Measurements from ENCODE around the gene SHROOM3. TPM values are rescaled to one million over a fixed set of nuclear protein-coding genes. Genes with fewer than 3 reads are reported as not detected.

The SHROOM3 gene
- total RNA-seq, 6 donors from 2014 or later, result 62.3 to 216 (median 116) TPM

DNA sequence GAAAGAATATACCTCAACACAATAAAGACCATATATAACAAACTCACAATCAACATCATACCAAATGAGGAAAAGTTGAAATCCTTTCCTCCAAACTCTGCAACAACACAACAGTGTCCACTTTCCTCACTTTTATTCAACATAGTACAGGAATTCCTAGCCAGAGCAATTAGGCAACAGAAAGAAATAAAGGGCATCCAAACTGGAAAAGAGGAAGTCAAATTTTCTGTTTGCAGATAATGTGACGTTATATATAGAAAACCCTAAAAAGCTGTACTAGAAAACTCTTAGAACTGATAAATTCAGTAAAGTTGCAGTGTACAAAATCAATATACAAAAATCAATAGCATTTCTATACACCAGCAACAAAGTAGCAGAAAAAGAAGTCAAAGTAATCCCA lies 355.3 kb downstream of the SHROOM3 start:
- no peak overlapping the region for H3K27ac ChIP-seq
- H3K4me3 ChIP-seq, result no peak overlapping the region
- ATAC-seq (ENCODE audit: low FRiP score in 2 of 2) (no peak), DNase-seq (no peak)
- no peaks in the 10 kb centered on the region for H3K27me3 ChIP-seq
- no peaks in the 10 kb centered on the region for H3K36me3 ChIP-seq
- 70 to 79% methylated on average over 1 of the region's 1 CpG for WGBS, 2 donors
- no peaks in the 10 kb centered on the region for H3K4me1 ChIP-seq
- no peaks in the 10 kb centered on the region for H3K9me3 ChIP-seq
- no peak for TF ChIP-seq POLR2AphosphoS5 (IDR thresholded peaks at IDR 0.05)

DNA sequence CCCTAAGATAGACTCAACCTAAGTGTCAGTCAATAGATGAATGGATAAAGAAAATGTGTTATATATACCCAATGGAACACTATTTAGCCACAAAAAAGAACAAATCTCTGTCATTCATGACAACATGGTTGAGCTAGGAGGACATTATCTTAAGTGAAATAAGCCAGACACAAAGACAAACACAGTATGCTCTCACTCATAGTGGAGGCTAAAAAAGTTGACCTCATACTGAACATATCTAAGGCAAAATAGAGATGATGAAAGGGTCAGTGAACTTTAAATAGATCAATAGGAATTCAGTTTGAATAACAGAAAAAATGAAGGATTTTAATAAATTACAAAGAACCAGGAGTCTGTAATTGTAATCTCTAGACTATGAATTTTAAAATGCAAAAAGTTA lies 356.4 kb downstream of the SHROOM3 start:
- no peak overlapping the region for H3K27ac ChIP-seq
- H3K36me3 ChIP-seq, result no peaks in the 10 kb centered on the region
- no peaks in the 10 kb centered on the region for H3K27me3 ChIP-seq
- DNase-seq (no peak), ATAC-seq (ENCODE audit: low FRiP score in 2 of 2) (no peak)
- H3K9me3 ChIP-seq, result no peaks in the 10 kb centered on the region
- no peak overlapping the region for H3K4me3 ChIP-seq
- TF ChIP-seq, protein P1, sequence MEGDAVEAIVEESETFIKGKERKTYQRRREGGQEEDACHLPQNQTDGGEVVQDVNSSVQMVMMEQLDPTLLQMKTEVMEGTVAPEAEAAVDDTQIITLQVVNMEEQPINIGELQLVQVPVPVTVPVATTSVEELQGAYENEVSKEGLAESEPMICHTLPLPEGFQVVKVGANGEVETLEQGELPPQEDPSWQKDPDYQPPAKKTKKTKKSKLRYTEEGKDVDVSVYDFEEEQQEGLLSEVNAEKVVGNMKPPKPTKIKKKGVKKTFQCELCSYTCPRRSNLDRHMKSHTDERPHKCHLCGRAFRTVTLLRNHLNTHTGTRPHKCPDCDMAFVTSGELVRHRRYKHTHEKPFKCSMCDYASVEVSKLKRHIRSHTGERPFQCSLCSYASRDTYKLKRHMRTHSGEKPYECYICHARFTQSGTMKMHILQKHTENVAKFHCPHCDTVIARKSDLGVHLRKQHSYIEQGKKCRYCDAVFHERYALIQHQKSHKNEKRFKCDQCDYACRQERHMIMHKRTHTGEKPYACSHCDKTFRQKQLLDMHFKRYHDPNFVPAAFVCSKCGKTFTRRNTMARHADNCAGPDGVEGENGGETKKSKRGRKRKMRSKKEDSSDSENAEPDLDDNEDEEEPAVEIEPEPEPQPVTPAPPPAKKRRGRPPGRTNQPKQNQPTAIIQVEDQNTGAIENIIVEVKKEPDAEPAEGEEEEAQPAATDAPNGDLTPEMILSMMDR (IDR thresholded peaks at IDR 0.05), result no peak
- TF ChIP-seq POLR2AphosphoS5 (IDR thresholded peaks at IDR 0.05), result no peak
- TF ChIP-seq EP300 (IDR thresholded peaks at IDR 0.05), result no peak
- TF ChIP-seq POLR2A (IDR thresholded peaks at IDR 0.05), result no peak
- H3K4me1 ChIP-seq, result no peaks in the 10 kb centered on the region

DNA sequence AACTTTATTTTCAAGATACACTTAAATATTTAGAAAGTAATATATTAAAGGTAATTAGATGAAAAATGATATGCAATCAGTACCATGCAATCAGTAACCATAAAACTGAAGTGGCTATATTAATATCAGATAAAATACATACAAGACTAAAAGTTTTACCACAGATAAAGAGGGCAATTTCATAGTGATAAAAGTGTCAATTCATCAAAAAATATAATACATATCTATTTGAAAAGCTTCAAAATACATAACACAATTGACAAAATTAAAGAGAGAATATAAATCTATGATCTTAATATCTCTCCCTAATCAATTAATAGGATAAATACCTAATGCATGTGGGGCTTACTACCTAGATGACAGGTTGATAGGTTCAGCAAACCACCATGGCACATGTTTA lies 357.4 kb downstream of the SHROOM3 start:
- Histone ChIP-seq H3K9me3 (no peaks in the 10 kb centered on the region), H3K27me3 (no peaks in the 10 kb centered on the region), H3K36me3 (no peaks in the 10 kb centered on the region), H3K4me1 (no peaks in the 10 kb centered on the region), H3K4me3 (no peak overlapping the region), H3K27ac (no peak overlapping the region)
- ATAC-seq (ENCODE audit: low FRiP score in 2 of 2), result no peak
- TF ChIP-seq POLR2A (IDR thresholded peaks at IDR 0.05), result no peak
- DNase-seq, result no peak

DNA sequence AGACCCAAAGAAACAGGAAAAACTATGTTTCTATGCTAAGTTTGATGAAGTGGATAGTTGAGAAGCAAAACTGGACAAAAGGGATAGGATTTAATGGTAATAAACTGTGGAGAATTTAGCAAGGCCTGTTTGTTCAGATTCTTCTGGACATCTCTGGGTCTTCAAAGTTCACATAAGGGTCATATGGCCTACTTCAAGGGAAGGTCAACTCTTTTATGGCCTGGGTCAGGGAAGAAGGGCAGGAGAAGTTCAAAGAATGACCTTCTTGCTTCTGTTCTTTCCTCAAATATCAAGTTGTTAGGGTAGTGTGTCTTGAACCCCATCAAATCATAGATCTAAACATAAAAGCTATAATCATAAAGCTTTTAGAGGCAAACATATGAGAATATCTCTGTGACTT lies 360.2 kb downstream of the SHROOM3 start:
- Histone ChIP-seq H3K36me3 (no peaks in the 10 kb centered on the region), H3K27ac (no peak overlapping the region), H3K4me1 (no peaks in the 10 kb centered on the region), H3K9me3 (no peaks in the 10 kb centered on the region), H3K27me3 (no peaks in the 10 kb centered on the region), H3K4me3 (no peak overlapping the region)
- ATAC-seq (ENCODE audit: low FRiP score in 2 of 2), result no peak
- no peak for DNase-seq
- TF ChIP-seq POLR2AphosphoS5 (IDR thresholded peaks at IDR 0.05), result no peak
- TF ChIP-seq, protein P1 (IDR thresholded peaks at IDR 0.05), result no peak
- no peak for TF ChIP-seq POLR2A (IDR thresholded peaks at IDR 0.05)
- TF ChIP-seq EP300 (IDR thresholded peaks at IDR 0.05), result no peak

DNA sequence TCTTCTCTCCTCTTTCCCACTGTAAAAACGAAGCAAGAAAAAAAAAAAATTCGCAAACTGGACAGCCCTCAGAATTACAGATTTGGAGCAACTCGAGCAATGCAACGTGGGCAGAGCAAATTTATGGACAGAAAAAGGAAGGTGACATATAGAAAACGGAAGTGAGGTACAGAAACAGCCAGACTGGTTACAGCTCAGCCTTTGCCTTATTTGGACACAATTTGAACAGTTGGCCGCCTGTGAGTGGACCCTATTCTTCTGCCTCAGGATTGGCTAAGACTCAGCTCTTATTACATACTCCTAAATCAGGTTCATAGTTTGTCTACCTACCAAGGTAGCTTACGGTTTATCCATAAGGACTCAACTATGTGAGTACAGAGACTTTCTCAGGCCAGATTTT lies 364.1 kb downstream of the SHROOM3 start:
- H3K36me3 ChIP-seq, result no peaks in the 10 kb centered on the region
- H3K4me3 ChIP-seq, result no peak overlapping the region
- H3K9me3 ChIP-seq, result no peaks in the 10 kb centered on the region
- DNase-seq, result no peak
- 70 to 81% methylated on average over 7 of the region's 7 CpGs for WGBS, 2 donors
- peaks cover 0 to 15% (median 6%) of the 10 kb centered on the region in 4 donors for H3K4me1 ChIP-seq
- H3K27ac ChIP-seq, result no peak overlapping the region
- no peak for TF ChIP-seq POLR2A (IDR thresholded peaks at IDR 0.05)
- ATAC-seq (ENCODE audit: low FRiP score in 2 of 2), result no peak
- no peaks in the 10 kb centered on the region for H3K27me3 ChIP-seq

DNA sequence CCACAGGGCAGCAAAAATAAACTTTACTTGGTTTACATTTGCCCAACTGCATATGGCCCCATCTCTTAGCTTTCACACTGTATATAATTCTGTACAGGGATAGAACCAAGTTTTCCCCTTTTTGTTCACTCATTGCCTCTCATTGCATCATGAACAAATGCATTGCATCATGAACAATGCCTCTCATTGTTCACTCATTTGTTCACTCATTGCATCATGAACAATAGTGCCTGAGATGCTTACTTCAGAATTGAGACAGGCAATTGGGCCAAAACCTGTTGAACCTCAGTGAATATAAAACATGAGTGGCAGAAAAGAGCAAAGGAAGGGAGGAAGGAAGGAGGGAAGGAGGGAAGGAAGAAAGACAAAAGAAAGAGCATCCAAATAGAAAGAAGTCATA lies 364.7 kb downstream of the SHROOM3 start:
- Histone ChIP-seq H3K27ac (no peak overlapping the region), H3K4me1 (peaks cover 0 to 15% (median 7%) of the 10 kb centered on the region in 4 donors), H3K4me3 (no peak overlapping the region), H3K27me3 (no peaks in the 10 kb centered on the region), H3K36me3 (no peaks in the 10 kb centered on the region), H3K9me3 (no peaks in the 10 kb centered on the region)
- ATAC-seq (ENCODE audit: low FRiP score in 2 of 2) (no peak), DNase-seq (no peak)
- no peak for TF ChIP-seq POLR2A (IDR thresholded peaks at IDR 0.05)
- TF ChIP-seq, protein P1 (IDR thresholded peaks at IDR 0.05), result no peak
- no peak for TF ChIP-seq POLR2AphosphoS5 (IDR thresholded peaks at IDR 0.05)
- TF ChIP-seq EP300 (IDR thresholded peaks at IDR 0.05), result no peak
